GM18951 (cell line): Measurements from ENCODE around the gene SOX30.

ENCODE experiments used
- POLR2A ChIP-seq: IDR thresholded peaks from 4 replicates; pipeline ENCODE4 v1.6.1; 2011; ENCODE audit warnings: mild to moderate bottlenecking; ENCODE audit not compliant: insufficient read length, insufficient read depth; ENCODE audit errors: extremely low read depth
- in situ Hi-C: fragments of 300-500 bp; cut with MboI; formaldehyde crosslinking; loops from one replicate; pipeline ENCODE4 v1.12.0; 2022; ENCODE audit warnings: low sequenced_read_pairs, mixed read lengths, inconsistent platforms; ENCODE audit not compliant: unreplicated experiment

Gene SOX30

GRCh38 chr5:157593052-157593757 lies 59.0 kb downstream of the SOX30 start:
- in situ Hi-C loops: no loop called here
- TF ChIP-seq POLR2A: no peak

GRCh38 chr5:157592594-157592993 lies 59.6 kb downstream of the SOX30 start:
- in situ Hi-C loops: no loop called here
- TF ChIP-seq POLR2A: no peak

- in situ Hi-C loops: no loop called here
- TF ChIP-seq POLR2A: no peak
These were observed 61.8 kb downstream of the SOX30 start for GRCh38 chr5:157590478-157590877.

- in situ Hi-C loops: no loop called here
- no peak for TF ChIP-seq POLR2A
These were observed 67.6 kb downstream of the SOX30 start for GRCh38 chr5:157584628-157585027.

GRCh38 chr5:157582731-157583620 lies 69.3 kb downstream of the SOX30 start:
- in situ Hi-C loops: no loop called here
- TF ChIP-seq POLR2A: no peak

GRCh38 chr5:157581901-157582300 lies 70.3 kb downstream of the SOX30 start:
- in situ Hi-C loops: no loop called here
- no peak for TF ChIP-seq POLR2A

GRCh38 chr5:157578079-157578780 lies 74.0 kb downstream of the SOX30 start:
- in situ Hi-C loops: no loop called here

GRCh38 chr5:157576678-157577077 lies 75.6 kb downstream of the SOX30 start:
- TF ChIP-seq POLR2A: no peak
- in situ Hi-C loops: no loop called here

More at GRCh38 chr5:157578079-157578780, 74.0 kb downstream of the SOX30 start:
- TF ChIP-seq POLR2A: no peak
